ENCODE results near the gene JAGN1. TPM values are rescaled to one million over a fixed set of nuclear protein-coding genes. Genes with fewer than 3 reads are reported as not detected.
A peak's percentile ranks its signal among the peaks of the same experiment; 100 is the strongest.
"Not testable (repeated sequence)": the region's sequence is repeated elsewhere in the genome, so short reads cannot be mapped to it uniquely, and the experiment has no call there.

Gene JAGN1
- total RNA-seq, 1 donor from 2014 or later: 32.7 TPM

DNA sequence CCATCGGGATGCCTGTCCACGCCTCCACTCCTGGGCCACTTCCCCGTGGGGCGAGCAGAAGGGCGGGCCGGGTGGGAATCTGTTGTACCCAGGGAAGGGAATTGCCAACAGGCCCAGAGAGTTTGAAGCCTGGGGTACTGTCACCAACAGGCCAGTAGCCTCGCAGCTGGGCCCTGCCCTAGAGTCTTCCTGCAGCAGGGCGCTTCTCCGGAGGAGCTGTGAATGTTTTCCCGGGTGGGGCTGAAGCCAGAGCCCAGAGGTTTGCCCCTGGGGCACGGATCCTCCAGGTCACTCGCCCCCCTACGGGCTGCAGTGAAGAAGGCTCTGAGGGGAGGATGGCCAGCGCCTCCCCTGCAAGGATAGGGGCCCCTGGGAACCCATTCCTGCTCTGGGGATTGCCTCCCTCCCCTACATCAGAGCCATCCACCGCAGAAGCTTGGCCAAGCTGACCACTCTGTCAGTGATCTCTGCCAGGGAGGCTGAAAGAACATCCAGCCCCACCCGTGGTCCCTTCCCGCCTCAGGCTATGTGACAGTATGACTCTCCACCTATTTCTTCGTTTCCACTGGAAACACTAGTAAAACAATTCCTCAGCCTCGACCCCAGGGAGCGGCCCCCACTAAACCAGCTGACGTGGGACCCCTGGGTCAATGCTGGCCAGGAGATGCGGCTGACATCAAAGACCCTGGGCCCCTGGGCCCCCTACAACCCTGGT, 27.2 kb upstream of the JAGN1 start:
- Mint-ChIP-seq H3K4me3 (no peak overlapping the region), H3K9me3 (no peaks in the 10 kb centered on the region), H3K27ac (no peak overlapping the region), H3K36me3 (no peaks in the 10 kb centered on the region), H3K4me1 (peaks cover 28% of the 10 kb centered on the region), H3K27me3 (ENCODE audit: insufficient read depth, low read depth) (peaks cover 9% of the 10 kb centered on the region)
- Histone ChIP-seq H2AFZ (replicated peaks) (peak overlapping the region; percentile 86), H3K36me3 (no peaks in the 10 kb centered on the region), H3F3A (ENCODE audit: low read depth) (peaks cover 9% of the 10 kb centered on the region), H3K9me3 (ENCODE audit: low read depth) (no peaks in the 10 kb centered on the region), H3K79me2 (ENCODE audit: low read depth) (no peaks in the 10 kb centered on the region), H3K27ac (no peak overlapping the region), H3K4me3 (peak overlapping the region; percentile 34), H3K4me1 (peaks cover 13% of the 10 kb centered on the region), H3K27me3 (peaks cover 24% of the 10 kb centered on the region), H4K20me1 (ENCODE audit: low read depth) (no peaks in the 10 kb centered on the region), H3K9ac (no peak overlapping the region), H3K4me2 (peak overlapping the region; percentile 75)
- no peak for DNase-seq (ENCODE audit: low spot score)
- no peak for TF ChIP-seq EZH2 (IDR thresholded peaks at IDR 0.05)
- TF ChIP-seq, protein P1, sequence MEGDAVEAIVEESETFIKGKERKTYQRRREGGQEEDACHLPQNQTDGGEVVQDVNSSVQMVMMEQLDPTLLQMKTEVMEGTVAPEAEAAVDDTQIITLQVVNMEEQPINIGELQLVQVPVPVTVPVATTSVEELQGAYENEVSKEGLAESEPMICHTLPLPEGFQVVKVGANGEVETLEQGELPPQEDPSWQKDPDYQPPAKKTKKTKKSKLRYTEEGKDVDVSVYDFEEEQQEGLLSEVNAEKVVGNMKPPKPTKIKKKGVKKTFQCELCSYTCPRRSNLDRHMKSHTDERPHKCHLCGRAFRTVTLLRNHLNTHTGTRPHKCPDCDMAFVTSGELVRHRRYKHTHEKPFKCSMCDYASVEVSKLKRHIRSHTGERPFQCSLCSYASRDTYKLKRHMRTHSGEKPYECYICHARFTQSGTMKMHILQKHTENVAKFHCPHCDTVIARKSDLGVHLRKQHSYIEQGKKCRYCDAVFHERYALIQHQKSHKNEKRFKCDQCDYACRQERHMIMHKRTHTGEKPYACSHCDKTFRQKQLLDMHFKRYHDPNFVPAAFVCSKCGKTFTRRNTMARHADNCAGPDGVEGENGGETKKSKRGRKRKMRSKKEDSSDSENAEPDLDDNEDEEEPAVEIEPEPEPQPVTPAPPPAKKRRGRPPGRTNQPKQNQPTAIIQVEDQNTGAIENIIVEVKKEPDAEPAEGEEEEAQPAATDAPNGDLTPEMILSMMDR (IDR thresholded peaks at IDR 0.05): no peak
- no peak for TF ChIP-seq EZH2phosphoT487 (IDR thresholded peaks at IDR 0.05)

DNA sequence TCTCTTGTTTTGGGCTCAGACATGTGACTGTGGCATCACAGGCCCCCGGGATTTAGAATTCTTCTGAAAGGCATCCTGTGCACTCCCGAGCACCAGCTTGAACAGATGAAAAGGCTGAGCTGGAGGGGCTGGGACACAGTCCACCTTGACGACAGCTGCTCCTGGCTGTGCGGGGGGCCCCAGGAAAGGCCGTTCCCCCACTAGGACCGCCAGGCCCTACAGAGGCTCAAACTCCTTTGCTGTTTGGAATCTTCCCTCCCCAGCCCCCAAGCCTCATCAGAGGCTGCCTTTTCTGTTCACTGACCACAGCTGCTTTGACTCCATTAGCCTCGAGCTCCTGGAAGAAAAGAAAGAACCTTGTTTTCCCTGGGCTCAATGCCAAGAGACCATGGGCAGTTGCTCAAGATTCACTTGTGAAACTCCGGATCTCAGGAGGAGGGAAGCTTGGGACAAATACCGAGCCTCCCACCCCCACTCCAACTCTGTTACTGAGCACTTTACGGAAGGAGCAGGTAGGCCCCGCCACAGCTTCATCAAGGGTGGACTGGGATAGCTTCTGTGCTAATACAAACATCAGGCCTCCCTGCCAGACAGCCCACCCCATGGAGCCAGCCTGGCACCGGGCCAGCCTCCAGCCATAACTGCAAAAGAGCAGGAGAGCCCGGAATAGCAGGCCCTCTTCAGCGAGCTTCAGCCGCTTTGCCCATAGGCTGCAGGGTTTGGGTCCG, 26.0 kb upstream of the JAGN1 start:
- no peak overlapping the region for H3K9ac ChIP-seq
- peaks cover 13% of the 10 kb centered on the region for H3K4me1 ChIP-seq
- no peaks in the 10 kb centered on the region for H4K20me1 ChIP-seq (ENCODE audit: low read depth)
- H3K79me2 ChIP-seq (ENCODE audit: low read depth): no peaks in the 10 kb centered on the region
- no peak overlapping the region for H3K27ac ChIP-seq
- peaks cover 9% of the 10 kb centered on the region for H3K27me3 Mint-ChIP-seq (ENCODE audit: insufficient read depth, low read depth)
- TF ChIP-seq EZH2phosphoT487 (IDR thresholded peaks at IDR 0.05) (no peak), EZH2 (IDR thresholded peaks at IDR 0.05) (no peak)
- TF ChIP-seq, protein P1 (IDR thresholded peaks at IDR 0.05): no peak
- peak overlapping the region; percentile 33 for H3K4me3 Mint-ChIP-seq
- no peak for DNase-seq (ENCODE audit: low spot score)
- peak overlapping the region; percentile 63 for H3K27ac Mint-ChIP-seq
- peaks cover 9% of the 10 kb centered on the region for H3F3A ChIP-seq (ENCODE audit: low read depth)
- H3K36me3 Mint-ChIP-seq: no peaks in the 10 kb centered on the region
- H2AFZ ChIP-seq (replicated peaks): peak overlapping the region; percentile 9
- H3K9me3 ChIP-seq (ENCODE audit: low read depth): no peaks in the 10 kb centered on the region
- no peaks in the 10 kb centered on the region for H3K9me3 Mint-ChIP-seq
- H3K4me1 Mint-ChIP-seq: peaks cover 20% of the 10 kb centered on the region
- no peaks in the 10 kb centered on the region for H3K36me3 ChIP-seq
- no peak overlapping the region for H3K4me2 ChIP-seq
- no peak overlapping the region for H3K4me3 ChIP-seq
- peaks cover 24% of the 10 kb centered on the region for H3K27me3 ChIP-seq

DNA sequence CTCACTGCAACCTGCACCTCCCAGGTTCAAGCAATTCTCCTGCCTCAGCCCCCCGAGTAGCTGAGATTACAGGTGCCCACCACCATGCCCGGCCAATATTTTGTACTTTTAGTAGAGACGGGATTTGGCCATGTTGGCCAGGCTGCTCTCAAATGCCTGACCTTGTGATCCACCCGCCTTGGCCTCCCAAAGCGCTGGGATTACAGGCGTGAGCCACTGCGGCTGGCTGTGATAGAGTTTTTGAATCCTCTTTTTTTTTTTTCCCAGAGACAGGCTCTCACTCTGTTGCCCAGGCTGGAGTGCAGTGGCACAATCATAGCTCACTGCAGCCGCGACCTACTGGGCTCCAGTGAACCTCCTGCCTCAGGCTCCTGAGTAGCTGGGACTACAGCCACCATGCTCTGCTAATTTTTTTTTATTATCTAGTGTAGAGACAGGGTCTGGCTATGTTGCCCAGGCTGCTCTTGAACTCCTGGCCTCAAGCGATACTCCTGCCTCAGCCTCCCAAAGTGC, 25.2 kb upstream of the JAGN1 start:
- H3K9me3 Mint-ChIP-seq, H3K36me3 ChIP-seq, H3K36me3 Mint-ChIP-seq: not testable (repeated sequence)

More for the DNA sequence above, 25.2 kb upstream of the JAGN1 start:
- not testable (repeated sequence) for H2AFZ ChIP-seq (replicated peaks); H3K9ac ChIP-seq; H3K4me2 ChIP-seq; DNase-seq (ENCODE audit: low spot score); H3K4me3 Mint-ChIP-seq; H3K27ac ChIP-seq; H3K9me3 ChIP-seq (ENCODE audit: low read depth); H4K20me1 ChIP-seq (ENCODE audit: low read depth); H3K4me3 ChIP-seq; H3K79me2 ChIP-seq (ENCODE audit: low read depth); H3F3A ChIP-seq (ENCODE audit: low read depth)
- H3K4me1 Mint-ChIP-seq: peaks cover 19% of the 10 kb centered on the region
- peaks cover 24% of the 10 kb centered on the region for H3K27me3 ChIP-seq
- H3K27ac Mint-ChIP-seq: peak overlapping the region; percentile 63
- peaks cover 13% of the 10 kb centered on the region for H3K4me1 ChIP-seq
- H3K27me3 Mint-ChIP-seq (ENCODE audit: insufficient read depth, low read depth): peaks cover 12% of the 10 kb centered on the region
